GM21423 (cell line): ENCODE data around the gene BCAR3.

Experiments
- ATAC-seq: cut with Tn5 transposase; IDR thresholded peaks from one replicate; pipeline ENCODE4 v1.9.1; 2021; ENCODE audit warnings: mild to moderate bottlenecking, moderate library complexity; ENCODE audit not compliant: unreplicated experiment

BCAR3 gene

GRCh38 chr1:93617670-93618499, 63.8 kb downstream of the BCAR3 start:
- ATAC-seq, result no peak

DNA sequence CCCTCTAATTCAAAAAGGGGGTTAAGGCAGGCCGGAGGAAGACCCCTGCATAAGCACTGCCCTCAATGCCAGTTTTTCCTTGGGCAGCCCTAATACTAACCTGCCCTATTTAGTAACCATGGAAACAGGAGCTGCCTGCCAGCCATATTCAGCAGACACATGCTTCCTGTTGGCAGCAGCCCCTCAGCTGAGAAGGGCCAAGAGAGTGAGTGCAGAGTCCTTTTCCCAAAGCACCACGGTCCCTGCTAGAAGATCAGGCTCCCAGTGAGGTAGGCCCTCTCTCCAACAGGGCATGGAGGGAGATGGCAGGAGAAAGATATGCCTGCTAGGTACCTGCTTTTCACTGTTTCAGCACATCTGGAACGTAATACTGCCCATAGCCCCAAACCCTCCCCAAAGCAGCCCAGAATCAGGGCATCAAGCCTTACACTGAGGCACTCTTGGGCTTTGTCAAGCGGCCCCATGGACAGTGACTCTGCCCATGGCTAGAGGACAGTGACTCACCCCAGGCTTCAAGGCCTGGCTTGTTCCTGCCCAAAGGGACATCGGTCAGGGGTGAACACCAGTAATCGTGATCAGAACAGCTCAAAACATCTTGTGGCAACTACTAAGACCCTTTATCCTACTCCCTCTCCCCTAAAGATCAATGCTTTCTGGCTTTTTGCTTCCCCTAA, 64.5 kb downstream of the BCAR3 start:
- no peak for ATAC-seq

- ATAC-seq, result no peak
These were observed 65.2 kb downstream of the BCAR3 start for GRCh38 chr1:93616221-93616995.

DNA sequence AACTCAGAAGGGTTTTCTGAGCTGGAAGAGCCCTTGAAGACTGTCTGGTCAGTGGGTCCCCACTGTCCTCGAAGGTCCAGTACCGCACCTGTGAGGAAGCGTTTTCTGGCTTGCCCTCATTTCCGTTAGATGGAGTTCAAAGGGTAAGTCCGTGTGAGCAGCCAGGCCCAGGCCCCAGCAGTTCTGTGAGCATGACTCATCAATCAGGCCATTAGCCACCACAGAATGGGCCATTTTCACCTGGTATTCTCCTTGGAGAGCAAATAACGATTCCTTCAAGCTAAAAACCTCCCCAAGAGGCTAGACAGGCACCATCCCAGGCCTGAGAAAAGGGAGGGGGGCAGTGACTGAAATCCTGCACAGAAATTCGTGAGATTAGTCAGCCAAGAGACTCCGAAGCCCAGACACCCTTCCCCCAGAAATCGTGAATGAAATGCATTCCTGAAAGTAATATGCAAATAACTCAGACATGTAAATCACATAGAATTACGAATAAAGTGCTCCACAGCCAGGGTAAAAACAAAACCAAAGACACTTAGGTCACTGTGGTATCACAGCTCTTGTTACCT, 66.0 kb downstream of the BCAR3 start:
- ATAC-seq, result peak; percentile 74

GRCh38 chr1:93614986-93615581, 66.6 kb downstream of the BCAR3 start:
- peak; percentile 37 for ATAC-seq

GRCh38 chr1:93614541-93614940, 67.1 kb downstream of the BCAR3 start:
- no peak for ATAC-seq

GRCh38 chr1:93613898-93614297, 67.7 kb downstream of the BCAR3 start:
- ATAC-seq, result no peak

DNA sequence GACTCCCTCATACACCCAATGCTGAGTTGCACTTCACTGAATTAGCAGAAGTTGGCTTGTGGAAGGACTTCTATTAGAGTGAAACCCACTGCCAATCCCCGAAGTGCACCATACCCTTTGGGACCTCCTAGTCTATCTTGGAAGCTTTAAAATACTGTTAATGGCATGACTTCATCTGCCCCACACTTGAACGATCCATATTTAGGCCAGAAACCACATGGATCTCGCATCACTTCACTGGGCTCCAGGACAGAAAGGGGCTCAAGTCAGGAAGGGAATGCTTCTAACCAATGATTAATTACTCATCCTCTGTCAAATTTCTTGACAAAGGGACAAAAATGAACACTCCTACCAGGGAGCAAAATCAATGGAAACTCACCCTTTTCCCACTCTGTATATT, 69.1 kb downstream of the BCAR3 start:
- no peak for ATAC-seq

GRCh38 chr1:93611668-93612067, 70.0 kb downstream of the BCAR3 start:
- no peak for ATAC-seq

DNA sequence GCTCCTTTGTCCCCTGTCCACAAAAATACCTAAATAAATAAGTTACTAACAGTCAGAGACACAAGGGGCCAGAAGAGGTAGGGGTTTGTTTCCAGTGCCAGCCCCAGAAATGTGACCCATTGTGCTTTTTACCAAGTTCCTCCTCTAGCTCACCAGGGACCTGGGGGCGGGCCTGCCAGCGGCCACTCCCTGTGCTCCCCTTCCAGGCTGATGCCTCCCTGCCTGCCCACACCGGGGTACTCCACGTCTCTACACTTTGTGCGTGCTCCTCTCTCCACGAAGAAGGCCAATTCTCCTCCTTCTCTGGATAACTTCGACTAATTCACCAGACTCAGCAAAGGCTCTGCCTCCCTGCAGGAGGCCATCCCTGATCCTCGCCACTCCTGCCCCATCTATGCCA, 72.1 kb downstream of the BCAR3 start:
- no peak for ATAC-seq

- ATAC-seq, result peak; percentile 4
These were observed 73.2 kb downstream of the BCAR3 start for GRCh38 chr1:93608187-93609109.

DNA sequence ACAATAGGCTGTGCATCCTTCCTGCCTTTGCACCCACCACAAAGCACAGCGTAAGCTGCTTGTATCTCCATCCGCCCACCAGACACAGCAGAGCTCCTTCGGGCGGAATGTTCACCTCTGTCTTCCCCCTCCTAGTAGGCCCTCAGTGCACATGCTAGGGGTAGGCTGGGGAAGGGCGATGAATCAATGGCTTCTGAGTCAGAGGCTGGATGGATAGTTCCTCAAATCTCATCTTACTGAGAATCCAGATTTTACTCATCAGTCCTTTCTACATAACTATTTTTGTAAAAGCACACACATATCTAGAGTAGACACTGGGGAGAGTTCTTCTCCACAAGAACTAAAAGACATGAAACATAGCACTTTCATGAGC, 73.8 kb downstream of the BCAR3 start:
- ATAC-seq, result peak; percentile 90

DNA sequence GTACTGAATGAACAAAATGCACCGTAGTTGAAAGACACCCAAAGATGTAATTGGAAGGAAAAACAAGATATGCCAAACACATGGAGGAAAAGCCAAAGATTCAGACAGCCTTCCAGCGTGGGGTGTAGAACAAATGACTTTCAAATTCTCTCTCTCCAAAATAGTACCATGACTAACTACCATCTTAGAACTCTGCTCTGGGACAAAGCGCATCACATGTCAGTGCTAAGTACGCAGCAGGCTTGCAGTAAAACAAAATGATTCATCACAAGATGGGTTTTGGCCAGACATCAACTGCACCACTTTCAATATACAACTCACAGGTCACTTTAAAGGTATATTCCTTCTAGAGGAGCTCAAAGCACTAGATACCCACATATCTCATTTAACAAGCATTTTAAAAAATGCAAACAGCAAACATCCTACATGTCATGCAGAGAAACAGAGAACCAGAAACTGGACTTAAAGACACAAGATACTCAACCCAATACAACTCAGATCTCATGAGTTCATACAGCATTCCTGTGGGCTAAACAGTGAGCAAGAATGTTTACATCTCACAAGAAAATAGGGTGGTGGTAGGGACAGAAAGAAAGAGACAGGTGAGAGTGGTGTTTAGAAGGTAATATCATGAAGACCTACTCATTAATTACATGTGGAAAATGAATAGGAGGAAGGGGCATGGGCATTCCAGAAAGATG, 75.7 kb downstream of the BCAR3 start:
- ATAC-seq, result no peak

GRCh38 chr1:93605026-93605568, 76.5 kb downstream of the BCAR3 start:
- no peak for ATAC-seq

DNA sequence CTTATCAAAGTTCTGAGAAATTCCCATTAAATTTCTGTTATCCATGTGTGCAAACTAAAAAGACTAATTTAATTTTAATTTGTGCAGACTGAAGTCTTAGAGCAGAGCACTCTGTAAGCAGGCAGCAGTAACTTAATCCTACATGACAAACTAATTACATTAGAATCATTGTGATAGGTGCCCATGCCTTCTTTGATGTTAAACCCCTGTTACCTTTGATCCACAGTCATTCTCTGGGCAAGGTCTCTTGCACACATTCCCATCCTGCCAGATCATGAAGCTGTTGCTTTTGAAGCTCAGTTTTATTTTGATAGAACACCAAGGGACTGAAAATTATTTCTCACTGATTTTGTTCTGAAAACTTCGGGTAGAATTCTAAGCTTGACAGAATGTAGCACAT, 77.2 kb downstream of the BCAR3 start:
- no peak for ATAC-seq

- no peak for ATAC-seq
These were observed 78.0 kb downstream of the BCAR3 start for GRCh38 chr1:93603601-93604000.

GRCh38 chr1:93603106-93603505, 78.5 kb downstream of the BCAR3 start:
- no peak for ATAC-seq

DNA sequence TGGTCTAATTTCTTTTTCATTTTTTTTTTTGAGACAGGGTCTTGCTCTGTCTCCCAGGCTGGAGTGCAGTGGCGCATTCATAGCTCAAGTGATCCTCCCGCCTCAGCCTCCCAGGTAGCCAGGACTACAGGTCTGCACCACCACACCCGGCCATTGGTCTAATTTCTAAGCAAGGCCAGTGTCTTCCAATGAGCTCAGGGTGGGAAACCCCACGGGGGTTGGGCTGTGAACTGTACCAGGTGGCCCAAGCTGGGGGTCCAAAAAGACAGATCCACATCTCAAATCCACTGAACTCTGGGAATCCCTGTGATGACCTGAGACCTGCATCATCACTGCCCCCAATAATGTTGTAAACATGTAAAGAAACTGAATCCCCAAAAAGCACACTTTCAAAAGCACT, 79.5 kb downstream of the BCAR3 start:
- ATAC-seq, result no peak

GRCh38 chr1:93601686-93602085, 80.0 kb downstream of the BCAR3 start:
- ATAC-seq, result no peak
